ENCODE measurements around the gene MTUS2.

DNA sequence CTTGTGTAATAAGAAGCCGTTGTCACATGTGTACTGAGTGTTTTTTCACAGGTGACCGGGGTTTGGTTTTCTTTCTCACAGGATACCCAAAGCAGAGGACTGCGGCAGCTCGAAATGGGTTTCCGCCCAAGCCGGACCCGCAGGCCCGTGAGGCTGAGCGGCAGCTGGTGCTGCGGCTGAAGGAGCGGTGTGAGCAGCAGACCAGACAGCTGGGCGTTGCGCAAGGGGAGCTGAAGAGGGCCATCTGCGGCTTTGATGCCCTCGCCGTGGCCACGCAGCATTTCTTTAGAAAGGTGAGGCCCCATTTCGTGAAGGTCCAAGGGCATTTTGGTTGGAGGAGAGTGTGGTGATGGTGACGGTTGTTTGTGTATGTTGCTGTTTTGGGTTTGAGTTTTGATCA is 539.0 kb downstream of the MTUS2 start:
- TF ChIP-seq, protein P1, sequence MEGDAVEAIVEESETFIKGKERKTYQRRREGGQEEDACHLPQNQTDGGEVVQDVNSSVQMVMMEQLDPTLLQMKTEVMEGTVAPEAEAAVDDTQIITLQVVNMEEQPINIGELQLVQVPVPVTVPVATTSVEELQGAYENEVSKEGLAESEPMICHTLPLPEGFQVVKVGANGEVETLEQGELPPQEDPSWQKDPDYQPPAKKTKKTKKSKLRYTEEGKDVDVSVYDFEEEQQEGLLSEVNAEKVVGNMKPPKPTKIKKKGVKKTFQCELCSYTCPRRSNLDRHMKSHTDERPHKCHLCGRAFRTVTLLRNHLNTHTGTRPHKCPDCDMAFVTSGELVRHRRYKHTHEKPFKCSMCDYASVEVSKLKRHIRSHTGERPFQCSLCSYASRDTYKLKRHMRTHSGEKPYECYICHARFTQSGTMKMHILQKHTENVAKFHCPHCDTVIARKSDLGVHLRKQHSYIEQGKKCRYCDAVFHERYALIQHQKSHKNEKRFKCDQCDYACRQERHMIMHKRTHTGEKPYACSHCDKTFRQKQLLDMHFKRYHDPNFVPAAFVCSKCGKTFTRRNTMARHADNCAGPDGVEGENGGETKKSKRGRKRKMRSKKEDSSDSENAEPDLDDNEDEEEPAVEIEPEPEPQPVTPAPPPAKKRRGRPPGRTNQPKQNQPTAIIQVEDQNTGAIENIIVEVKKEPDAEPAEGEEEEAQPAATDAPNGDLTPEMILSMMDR (conservative IDR thresholded peaks at IDR 0.05 in 1 of 2, IDR thresholded peaks at IDR 0.05 in 1 of 2; ENCODE audit: extremely low read depth in 1 of 2, insufficient read depth in 1 of 2, low read depth in 1 of 2, low read length in 2 of 2), result no peak
- TF ChIP-seq EZH2 (IDR thresholded peaks at IDR 0.05; ENCODE audit: borderline replicate concordance, low read length), result no peak

Measured in mammary epithelial cell (primary cell).